Spleen (tissue), 11 donors: ENCODE results near the gene TLE5. TPM values are rescaled to one million over a fixed set of nuclear protein-coding genes. Genes with fewer than 3 reads are reported as not detected.
A peak's percentile ranks its signal among the peaks of the same experiment; 100 is the strongest.

ENCODE experiments used
- DNase-seq: peaks from one replicate; pipeline ENCODE4 v3.0.0-alpha.2; 2020
- H3K27ac ChIP-seq, 8 donors: fragments of 200-600 bp; sonication (generic) in 7 of 8; 1 replicate in 4 of 8; 2 replicates in 4 of 8; pipeline versions ENCODE4 v1.5.0 to v1.8.0; 2016 to 2021; ENCODE audit warnings: inconsistent platforms in 4 of 8, mild to moderate bottlenecking in 4 of 8, moderate library complexity in 1 of 8
- H3K27me3 ChIP-seq, 7 donors: fragments of 200-600 bp; sonication (generic) in 6 of 7; replicated peaks in 1 of 7; 1 replicate in 4 of 7; 2 replicates in 3 of 7; pipeline versions ENCODE4 v1.5.0 to v1.8.0; 2016 to 2021; ENCODE audit warnings: inconsistent platforms in 3 of 7, mild to moderate bottlenecking in 1 of 7
- H3K36me3 ChIP-seq, 6 donors: fragments of 200-600 bp; sonication (generic) in 5 of 6; 1 replicate in 4 of 6; 2 replicates in 2 of 6; pipeline versions ENCODE4 v1.5.0 to v1.8.0; 2016 to 2021; ENCODE audit warnings: inconsistent platforms in 2 of 6
- H3K4me1 ChIP-seq, 6 donors: fragments of 200-600 bp; sonication (generic) in 5 of 6; 1 replicate in 3 of 6; 2 replicates in 3 of 6; pipeline versions ENCODE4 v1.5.0 to v1.8.0; 2016 to 2021; ENCODE audit warnings: inconsistent platforms in 3 of 6
- H3K4me3 ChIP-seq, 8 donors: fragments of 200-600 bp; sonication (generic) in 7 of 8; 1 replicate in 4 of 8; 2 replicates in 4 of 8; pipeline versions ENCODE4 v1.5.0 to v1.8.0; 2016 to 2021; ENCODE audit warnings: inconsistent platforms in 4 of 8, mild to moderate bottlenecking in 4 of 8, moderate library complexity in 2 of 8
- H3K9me3 ChIP-seq, 8 donors: fragments of 200-600 bp; sonication (generic) in 7 of 8; 1 replicate in 4 of 8; 2 replicates in 4 of 8; pipeline versions ENCODE4 v1.5.0 to v1.8.0; 2016 to 2021; ENCODE audit warnings: inconsistent platforms in 4 of 8
- CTCF ChIP-seq, 11 experiments: fragments of 200-600 bp in 7 of 11; fragments of 450-650 bp in 4 of 11; sonication (generic) in 4 of 11; IDR thresholded peaks in 8 of 11; conservative IDR thresholded peaks in 3 of 11; 1 replicate in 7 of 11; 2 replicates in 4 of 11; pipeline versions ENCODE4 v1.4.0 to v1.8.0; 2016 to 2021; ENCODE audit warnings: antibody characterized with exemption in 11 of 11, inconsistent platforms in 4 of 11, mild to moderate bottlenecking in 1 of 11
- POLR2A ChIP-seq, 3 donors: fragments of 450-650 bp; IDR thresholded peaks; one replicate each; pipeline ENCODE4 v1.5.1; 2017; ENCODE audit warnings: antibody characterized with exemption in 3 of 3, mild to moderate bottlenecking in 1 of 3
- POLR2AphosphoS5 ChIP-seq, 3 donors: sonication (generic); formaldehyde crosslinking; IDR thresholded peaks; one replicate each; pipeline ENCODE4 v1.5.1; 2017; ENCODE audit warnings: antibody characterized with exemption in 3 of 3
- WGBS, 5 donors: extraction: QIAGEN DNeasy Blood & Tissue Kit in 3 of 5; methylation state at CpG; one replicate each; pipeline versions ENCODE4 v1.1.5 to v1.1.7; 2013 to 2018; 5-methylcytosine and 5-hydroxymethylcytosine counted together
- intact Hi-C: fragments of 100-400 bp; cut with DNase I; formaldehyde crosslinking; loops from one replicate; pipeline ENCODE4 v1.15.0; 2023; ENCODE audit warnings: low total_unique reads
- polyA plus RNA-seq, 3 donors: library from polyadenylated mRNA; stranded (reverse); fragments of 200-250 nt; gene quantifications; one replicate each; pipeline ENCODE4 v1.2.1, GENCODE V29; 2013
- total RNA-seq, 7 donors: library from RNA; depleted of rRNA in 3 of 7; stranded (reverse); fragments of >200 nt in 3 of 7; fragmentation: NEBNext Ultra II Directional in 4 of 7; extraction: Animal tissue kit (Norgen Biotek cat#: 25700) in 4 of 7; gene quantifications; one replicate each; pipeline versions ENCODE4 v1.1.0 to v1.2.1, GENCODE V29; 2016 to 2021
- donor health status: healthy with polysubstance abuse.
- donor health status: DM: no; HTN: no; CAD: no; lungs with moderate emphysema.
- donor health status: DM: no; HTN: no; CAD: no.
- donor health status: Bipolar disorder and iron deficiency.
- donor health status: healthy.
- donor health status: DM: no; HTN: no; CAD: no.
- donor health status: DM: yes; HTN: yes; CAD: no.

Gene TLE5
- total and polyA plus RNA-seq, 10 donors = 325 to 618 (median 435) TPM

GRCh38 chr19:3082331-3082730 lies 20.0 kb upstream of the TLE5 start:
- no peaks in the 10 kb centered on the region for H3K9me3 ChIP-seq
- no peaks in the 10 kb centered on the region for H3K36me3 ChIP-seq
- H3K27me3 ChIP-seq = no peaks in the 10 kb centered on the region
- H3K4me1 ChIP-seq = peaks cover 0 to 20% (median 7%) of the 10 kb centered on the region in 6 donors
- no peak for DNase-seq
- WGBS, 5 donors = 93 to 97% (median 96%) methylated on average over 10 of the region's 10 CpGs
- no peak for TF ChIP-seq POLR2AphosphoS5 (IDR thresholded peaks at IDR 0.05)
- no peak for TF ChIP-seq POLR2A (IDR thresholded peaks at IDR 0.05)
- TF ChIP-seq CTCF (IDR thresholded peaks at IDR 0.05 in 8 of 11, conservative IDR thresholded peaks at IDR 0.05 in 3 of 11) = no peak
- H3K4me3 ChIP-seq = no peak overlapping the region
- intact Hi-C loops = no loop called here
- no peak overlapping the region for H3K27ac ChIP-seq

DNA sequence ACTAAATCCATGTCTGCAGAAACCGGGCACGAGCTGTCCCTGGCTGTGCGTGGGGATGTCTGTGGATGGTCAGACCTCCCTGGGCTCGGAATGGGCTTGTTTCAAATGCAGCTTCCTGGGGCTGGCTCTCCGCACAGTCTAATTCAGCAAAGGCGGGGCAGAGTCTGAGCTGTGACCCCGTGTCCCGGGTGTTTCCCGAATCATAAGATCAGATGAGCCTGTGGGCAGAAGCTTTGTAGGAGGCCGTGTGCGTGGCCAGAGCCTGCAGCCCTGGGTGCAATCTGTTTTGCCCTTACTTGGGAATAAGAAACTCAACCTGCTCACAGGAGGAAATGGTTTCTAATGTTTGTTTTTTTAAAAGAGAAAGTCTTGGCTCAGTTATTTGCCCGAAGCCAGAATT lies 18.0 kb upstream of the TLE5 start:
- Histone ChIP-seq H3K36me3 (no peaks in the 10 kb centered on the region), H3K9me3 (no peaks in the 10 kb centered on the region), H3K4me3 (no peak overlapping the region), H3K27me3 (peaks cover 0 to 8% (median 0%) of the 10 kb centered on the region in 7 donors), H3K27ac (peak overlapping the region in 2 of 8 donors; percentile 1 to 49), H3K4me1 (peaks cover 7 to 28% (median 16%) of the 10 kb centered on the region in 6 donors)
- no peak for DNase-seq
- TF ChIP-seq CTCF (IDR thresholded peaks at IDR 0.05 in 8 of 11, conservative IDR thresholded peaks at IDR 0.05 in 3 of 11) (no peak), POLR2AphosphoS5 (IDR thresholded peaks at IDR 0.05) (peak in 1 of 3 donors; percentile 34), POLR2A (IDR thresholded peaks at IDR 0.05) (no peak)
- intact Hi-C loops = no loop called here
- 36 to 65% (median 56%) methylated on average over 12 of the region's 12 CpGs for WGBS, 5 donors

- H3K27me3 ChIP-seq = peaks cover 0 to 8% (median 0%) of the 10 kb centered on the region in 7 donors
- no peak for DNase-seq
- H3K27ac ChIP-seq = peak overlapping the region in 1 of 8 donors; percentile 49
- intact Hi-C loops = no loop called here
- no peak overlapping the region for H3K4me3 ChIP-seq
- peaks cover 7 to 26% (median 16%) of the 10 kb centered on the region in 6 donors for H3K4me1 ChIP-seq
- 72 to 89% (median 81%) methylated on average over 4 of the region's 4 CpGs for WGBS, 5 donors
- H3K36me3 ChIP-seq = no peaks in the 10 kb centered on the region
- no peak for TF ChIP-seq POLR2AphosphoS5 (IDR thresholded peaks at IDR 0.05)
- no peak for TF ChIP-seq CTCF (IDR thresholded peaks at IDR 0.05 in 8 of 11, conservative IDR thresholded peaks at IDR 0.05 in 3 of 11)
- no peak for TF ChIP-seq POLR2A (IDR thresholded peaks at IDR 0.05)
- no peaks in the 10 kb centered on the region for H3K9me3 ChIP-seq
Measured at GRCh38 chr19:3079578-3079977, 17.3 kb upstream of the TLE5 start.

- Histone ChIP-seq H3K27ac (peak overlapping the region in 1 of 8 donors; percentile 12), H3K4me3 (peak overlapping the region in 1 of 8 donors; percentile 44), H3K4me1 (peaks cover 4 to 24% (median 14%) of the 10 kb centered on the region in 6 donors), H3K27me3 (peaks cover 0 to 8% (median 0%) of the 10 kb centered on the region in 7 donors), H3K9me3 (no peaks in the 10 kb centered on the region), H3K36me3 (no peaks in the 10 kb centered on the region)
- WGBS, 5 donors = 16 to 32% (median 20%) methylated on average over 19 to 41 of the region's 41 CpGs
- no peak for TF ChIP-seq POLR2A (IDR thresholded peaks at IDR 0.05)
- peak; percentile 86 to 98 (median 96) for TF ChIP-seq CTCF (IDR thresholded peaks at IDR 0.05 in 8 of 11, conservative IDR thresholded peaks at IDR 0.05 in 3 of 11)
- peak; percentile 37 to 64 (median 47) for TF ChIP-seq POLR2AphosphoS5 (IDR thresholded peaks at IDR 0.05)
- intact Hi-C loops = no loop called here
- DNase-seq = peak; percentile 91
Measured at GRCh38 chr19:3075605-3076431, 13.5 kb upstream of the TLE5 start.
